ENCODE data around the gene SEMA6A. TPM values are rescaled to one million over a fixed set of nuclear protein-coding genes. Genes with fewer than 3 reads are reported as not detected.

The SEMA6A gene
- total and polyA plus RNA-seq, 10 of the 15 experiments (the other 5 are each of a cell fraction or from before 2014, with no cell fraction given), result 0.16 to 10.2 (median 1.1) TPM

- in situ Hi-C loops (cut with MboI) (no loop called here), intact Hi-C loops (cut with micrococcal nuclease; ENCODE audit: unreplicated experiment) (no loop called here)
- no peak overlapping the region for H3K4me2 ChIP-seq (ENCODE audit: control insufficient read depth, insufficient read depth)
- no peaks in the 10 kb centered on the region for H3K9me3 ChIP-seq (replicated peaks; ENCODE audit: control insufficient read depth, insufficient read depth, low read length)
- H3K9ac ChIP-seq (ENCODE audit: control insufficient read depth, insufficient read depth, low read length), result no peak overlapping the region
- FAIRE-seq (no peak), ATAC-seq (no peak), DNase-seq (ENCODE audit: low read depth, low spot score) (no peak)
- no TSS peak for BruUV-seq (replicated peaks)
- no peak overlapping the region for H2AFZ ChIP-seq (ENCODE audit: control insufficient read depth, low read depth, low read length)
- H3K4me3 ChIP-seq, result no peak overlapping the region
- H3K27me3 ChIP-seq (replicated peaks in 1 of 2; ENCODE audit: control insufficient read depth in 2 of 2, insufficient read depth in 2 of 2, low read length in 1 of 2), result no peaks in the 10 kb centered on the region
- H3K36me3 ChIP-seq (ENCODE audit: control insufficient read depth in 2 of 2, insufficient read depth in 2 of 2, low read length in 1 of 2), result no peaks in the 10 kb centered on the region
- no peaks in the 10 kb centered on the region for H3K79me2 ChIP-seq (ENCODE audit: control insufficient read depth, insufficient read depth, low read length)
- 45% methylated on average over 5 of the region's 5 CpGs for WGBS (ENCODE audit: insufficient coverage, insufficient replicate concordance, low lambda C conversion rate, missing lambda C conversion rate)
- POLR2A ChIA-PET, result no interaction called here
- no peaks in the 10 kb centered on the region for H4K20me1 ChIP-seq (ENCODE audit: control insufficient read depth, insufficient read depth)
- CTCF ChIA-PET, result interaction anchor here (0.6 to 1.6 kb wide), 5 partner anchors 11 to 1583 kb away, joined by 3 to 6 read pairs (median 3); no protein-coding TSS in a partner anchor
- SMC1A ChIA-PET (ENCODE audit: uncharacterized antibody, unreplicated experiment), result interaction anchor here (0.6 to 4.4 kb wide), 6 partner anchors 73 to 579 kb away, joined by 3 to 23 read pairs (median 4); no protein-coding TSS in a partner anchor
- RAD21 ChIA-PET (ENCODE audit: unreplicated experiment), result interaction anchor here (3.7 kb wide), 1 partner anchor 360 kb away, joined by 17 read pairs; no protein-coding TSS in a partner anchor
- no peaks in the 10 kb centered on the region for H3K4me1 ChIP-seq (ENCODE audit: control insufficient read depth, insufficient read depth, low read length)
- no peak overlapping the region for H3K27ac ChIP-seq (ENCODE audit: control insufficient read depth, insufficient read depth)
- TF ChIP-seq RAD21 (IDR thresholded peaks at IDR 0.05; ENCODE audit: insufficient read depth, low read depth, low read length) (peak; percentile 17; the same call in 1 of the 2 replicates), RB1 (IDR thresholded peaks at IDR 0.05; ENCODE audit: borderline replicate concordance) (no peak)
Measured at GRCh38 chr5:116497631-116498030, 77.0 kb downstream of the SEMA6A start.

- SMC1A ChIA-PET (ENCODE audit: uncharacterized antibody, unreplicated experiment), result no interaction called here
- no peaks in the 10 kb centered on the region for H3K27me3 ChIP-seq (replicated peaks in 1 of 2; ENCODE audit: control insufficient read depth in 2 of 2, insufficient read depth in 2 of 2, low read length in 1 of 2)
- H3K36me3 ChIP-seq (ENCODE audit: control insufficient read depth in 2 of 2, insufficient read depth in 2 of 2, low read length in 1 of 2), result no peaks in the 10 kb centered on the region; a peak in 1 of 4 replicates
- no peak overlapping the region for H3K4me3 ChIP-seq
- no peak for FAIRE-seq
- RAD21 ChIA-PET (ENCODE audit: unreplicated experiment), result no interaction called here
- intact Hi-C loops (cut with micrococcal nuclease; ENCODE audit: unreplicated experiment), result no loop called here
- H4K20me1 ChIP-seq (ENCODE audit: control insufficient read depth, insufficient read depth), result no peaks in the 10 kb centered on the region
- H3K27ac ChIP-seq (ENCODE audit: control insufficient read depth, insufficient read depth), result no peak overlapping the region
- no peak for ATAC-seq
- H2AFZ ChIP-seq (ENCODE audit: control insufficient read depth, low read depth, low read length), result no peak overlapping the region
- no peaks in the 10 kb centered on the region for H3K9me3 ChIP-seq (replicated peaks; ENCODE audit: control insufficient read depth, insufficient read depth, low read length)
- BruUV-seq (replicated peaks), result no TSS peak
- H3K4me1 ChIP-seq (ENCODE audit: control insufficient read depth, insufficient read depth, low read length), result no peaks in the 10 kb centered on the region; the same call in 1 of the 2 replicates
- no peak for DNase-seq (ENCODE audit: low read depth, low spot score)
- 75% methylated on average over 9 of the region's 9 CpGs for WGBS (ENCODE audit: insufficient coverage, insufficient replicate concordance, low lambda C conversion rate, missing lambda C conversion rate)
- POLR2A ChIA-PET, result no interaction called here
- no peak for TF ChIP-seq MAX (IDR thresholded peaks at IDR 0.05; ENCODE audit: low read depth, low read length)
- no peak for TF ChIP-seq ZNF217 (IDR thresholded peaks at IDR 0.05)
- no peak for TF ChIP-seq PML (IDR thresholded peaks at IDR 0.05; ENCODE audit: low read length)
- TF ChIP-seq RAD21 (IDR thresholded peaks at IDR 0.05; ENCODE audit: insufficient read depth, low read depth, low read length), result no peak
- no peak for TF ChIP-seq LARP7 (IDR thresholded peaks at IDR 0.05)
- no peak for TF ChIP-seq TARDBP (IDR thresholded peaks at IDR 0.05; ENCODE audit: borderline replicate concordance)
- no peak for TF ChIP-seq SREBF2 (IDR thresholded peaks at IDR 0.05; ENCODE audit: low read length)
- no peak for TF ChIP-seq BCL3 (IDR thresholded peaks at IDR 0.05; ENCODE audit: borderline replicate concordance, insufficient read depth, low read depth, low read length, poor library complexity, severe bottlenecking)
- TF ChIP-seq ZBTB4 (CRISPR knock-in tag; IDR thresholded peaks at IDR 0.05), result no peak
- no peak for TF ChIP-seq FOXM1 (IDR thresholded peaks at IDR 0.05; ENCODE audit: low read depth, low read length)
- in situ Hi-C loops (cut with MboI), result no loop called here
- H3K79me2 ChIP-seq (ENCODE audit: control insufficient read depth, insufficient read depth, low read length), result no peaks in the 10 kb centered on the region
- no peak overlapping the region for H3K9ac ChIP-seq (ENCODE audit: control insufficient read depth, insufficient read depth, low read length)
- no peak overlapping the region for H3K4me2 ChIP-seq (ENCODE audit: control insufficient read depth, insufficient read depth)
- CTCF ChIA-PET, result no interaction called here
Measured at GRCh38 chr5:116495786-116496357, 78.8 kb downstream of the SEMA6A start.
